ENCODE measurements around the gene SLC7A4.

Gene SLC7A4

DNA sequence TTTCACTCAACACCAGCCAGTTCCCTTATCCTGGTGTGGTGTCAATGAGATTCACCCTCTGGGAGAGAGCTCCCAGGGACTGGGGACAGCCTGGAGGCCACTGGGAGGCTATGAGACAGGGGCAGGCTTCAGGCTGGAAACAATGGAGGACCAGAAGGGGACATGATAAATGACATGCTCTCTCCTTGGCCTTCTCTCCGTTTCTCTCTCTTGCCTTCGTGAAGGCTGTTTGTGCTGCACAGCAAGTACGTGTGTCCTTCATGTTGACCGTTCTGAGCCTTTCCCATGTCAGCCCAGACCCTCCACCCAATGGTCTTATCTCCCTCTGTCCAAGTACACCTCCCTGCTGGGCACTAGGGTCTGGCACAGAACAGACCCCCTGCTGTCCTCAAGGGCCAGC lies 51.8 kb downstream of the SLC7A4 start:
- no peak for DNase-seq

DNA sequence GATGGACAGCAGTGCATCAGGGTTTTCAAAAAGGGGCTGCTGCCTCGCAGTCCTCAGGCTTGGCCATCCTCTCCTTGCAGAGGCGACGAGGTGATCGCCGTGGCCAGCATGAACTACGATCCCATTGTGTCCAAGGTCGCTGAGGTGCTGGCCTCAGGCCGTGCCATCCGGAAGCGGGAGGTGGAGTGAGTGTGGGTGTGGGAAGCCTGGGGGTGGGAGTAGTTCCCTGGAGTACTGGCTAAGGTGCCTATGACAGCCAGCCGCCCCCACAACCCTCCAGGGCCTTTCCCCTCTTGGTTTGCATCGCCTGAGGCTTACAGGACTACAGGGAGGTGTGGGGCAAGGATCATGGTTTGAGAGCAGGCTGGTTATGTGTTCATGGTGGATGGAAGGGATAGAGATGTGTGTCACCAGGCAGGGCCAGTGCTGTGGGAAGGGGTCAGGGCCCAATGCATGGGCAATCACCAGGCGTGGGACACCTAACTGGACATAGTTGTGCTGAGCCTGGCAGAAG lies 52.4 kb downstream of the SLC7A4 start:
- no peak for DNase-seq

DNA sequence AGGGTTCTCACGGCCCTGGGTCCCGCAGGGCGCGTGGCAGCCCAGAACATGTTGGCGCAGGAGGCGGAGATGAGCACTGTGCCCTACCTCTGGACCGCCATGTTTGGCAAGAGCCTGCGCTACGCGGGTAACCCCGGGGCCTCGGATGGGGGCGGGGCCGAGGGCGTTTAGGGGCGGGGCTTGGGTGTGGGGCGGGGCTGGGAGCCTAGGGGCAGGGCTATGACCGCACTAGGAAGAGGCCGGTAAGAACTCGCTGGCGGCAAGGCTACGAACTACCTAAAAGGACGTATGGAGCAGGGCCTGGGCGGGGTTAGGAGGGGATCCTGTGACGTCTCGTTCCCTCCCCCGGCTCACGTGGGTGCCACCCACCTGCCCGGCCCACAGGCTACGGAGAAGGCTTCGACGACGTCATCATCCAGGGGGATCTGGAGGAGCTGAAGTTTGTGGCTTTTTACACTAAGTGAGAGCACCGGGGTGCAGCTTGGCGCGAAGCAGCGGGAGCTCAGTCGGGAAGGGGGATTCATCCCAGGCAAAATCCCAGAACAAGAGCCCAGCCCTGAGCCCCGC lies 53.0 kb downstream of the SLC7A4 start:
- DNase-seq, result no peak

Measured in NCI-H1694 treated with DMSO at 0.1 percent for 48 hours (cell line).